K562 (cell line): ENCODE results near the gene TNN.

ENCODE experiments used
- ARID1B ChIP-seq: fragments of 450-650 bp; IDR thresholded peaks from 2 replicates; pipeline ENCODE4 v1.6.1; 2016; ENCODE audit warnings: antibody characterized with exemption, mild to moderate bottlenecking, inconsistent platforms
- CHD2 ChIP-seq: IDR thresholded peaks from 2 replicates; pipeline ENCODE4 v1.6.1; 2011; ENCODE audit warnings: low read depth, low read length
- CTCF ChIP-seq, 3 experiments: IDR thresholded peaks in 2 of 3; conservative IDR thresholded peaks in 1 of 3; 2 replicates each; pipeline ENCODE4 v1.5.1; 2011 to 2012; ENCODE audit warnings: low read length in 3 of 3, mild to moderate bottlenecking in 3 of 3, control low read depth in 2 of 3, improper control_type of control experiment in 1 of 3, inconsistent platforms in 1 of 3, low read depth in 1 of 3, mixed read lengths in 1 of 3, moderate library complexity in 1 of 3; ENCODE audit not compliant: insufficient read depth in 2 of 3
- HEY1 ChIP-seq: fragments of 250-450 bp; sonication (Bioruptor Pico); IDR thresholded peaks from 2 replicates; pipeline ENCODE4 v1.5.0; 2020; ENCODE audit warnings: mild to moderate bottlenecking, moderate library complexity, borderline replicate concordance
- JUND ChIP-seq, 2 experiments: IDR thresholded peaks; 2 replicates in 1 of 2; 3 replicates in 1 of 2; pipeline ENCODE4 v1.6.1; 2011; ENCODE audit warnings: borderline replicate concordance in 2 of 2, low read depth in 2 of 2, low read length in 2 of 2, improper control_type of control experiment in 1 of 2, missing biosample characterization in 1 of 2, missing genetic modification characterization in 1 of 2, missing genetic modification reagents in 1 of 2
- MYC ChIP-seq, 2 experiments: fragments of 250-450 bp in 1 of 2; sonication (Bioruptor Pico) in 1 of 2; IDR thresholded peaks; 2 replicates each; pipeline versions ENCODE4 v1.5.1 to v1.6.1; 2012 to 2021; ENCODE audit warnings: low read depth in 2 of 2, borderline replicate concordance in 1 of 2, improper control_type of control experiment in 1 of 2, low read length in 1 of 2, mild to moderate bottlenecking in 1 of 2, moderate library complexity in 1 of 2
- RAD21 ChIP-seq, 2 experiments: fragments of 250-450 bp in 1 of 2; fragments of 450-650 bp in 1 of 2; sonication (Bioruptor Pico) in 1 of 2; formaldehyde crosslinking in 1 of 2; IDR thresholded peaks in 1 of 2; conservative IDR thresholded peaks in 1 of 2; 2 replicates each; pipeline versions ENCODE4 v1.4.0 to v1.8.0; 2020 to 2022; ENCODE audit warnings: mild to moderate bottlenecking in 2 of 2, moderate library complexity in 1 of 2
- RBM14 ChIP-seq: fragments of 200-400 bp; formaldehyde crosslinking; IDR thresholded peaks from 2 replicates; pipeline ENCODE4 v1.6.1; 2018; ENCODE audit warnings: low read depth, mild to moderate bottlenecking, low read length, moderate library complexity, borderline replicate concordance; ENCODE audit not compliant: insufficient read depth
- SMAD1 ChIP-seq: fragments of 150-350 bp; IDR thresholded peaks from 2 replicates; pipeline ENCODE4 v1.6.1; 2014; ENCODE audit warnings: low read length, low read depth; ENCODE audit not compliant: partially characterized antibody
- SMAD4 ChIP-seq: fragments of 250-450 bp; sonication (Bioruptor Pico); conservative IDR thresholded peaks from 2 replicates; pipeline ENCODE4 v1.8.0; 2021; ENCODE audit warnings: inconsistent platforms, mild to moderate bottlenecking, moderate library complexity
- SMARCA5 ChIP-seq: fragments of 450-650 bp; IDR thresholded peaks from 2 replicates; pipeline ENCODE4 v1.6.1; 2016
- TAF1 ChIP-seq: IDR thresholded peaks from 2 replicates; pipeline ENCODE4 v1.6.1; 2011; ENCODE audit warnings: mild to moderate bottlenecking, low read length, moderate library complexity; ENCODE audit not compliant: insufficient read depth, control insufficient read depth, severe bottlenecking; ENCODE audit errors: extremely low read depth
- ZBTB1 ChIP-seq: sonication (generic); formaldehyde crosslinking; IDR thresholded peaks from 2 replicates; pipeline ENCODE4 v1.8.1; 2023; ENCODE audit warnings: missing genetic modification reagents, low read depth, mild to moderate bottlenecking, borderline replicate concordance
- ZBTB49 ChIP-seq: sonication (generic); formaldehyde crosslinking; IDR thresholded peaks from 2 replicates; pipeline ENCODE4 v1.8.0; 2022; ENCODE audit warnings: missing genetic modification reagents, mild to moderate bottlenecking, borderline replicate concordance

GRCh38 chr1:175071276-175071943 is 3.8 kb downstream of the TNN start:
- TF ChIP-seq CHD2 = no peak
- TF ChIP-seq ZBTB49 (CRISPR knock-in tag) = no peak
- no peak for TF ChIP-seq RAD21 (CRISPR knock-in tag; conservative IDR thresholded peaks at IDR 0.05 in 1 of 2, IDR thresholded peaks at IDR 0.05 in 1 of 2)
- no peak for TF ChIP-seq ZBTB1
- no peak for TF ChIP-seq TAF1
- TF ChIP-seq CTCF (IDR thresholded peaks at IDR 0.05 in 2 of 3, conservative IDR thresholded peaks at IDR 0.05 in 1 of 3; ENCODE audit: insufficient read depth in 2 of 3, low read depth in 1 of 3, low read length in 3 of 3) = no peak
- no peak for TF ChIP-seq ARID1B
- no peak for TF ChIP-seq RBM14
- TF ChIP-seq JUND (IDR thresholded peaks at IDR 0.05; ENCODE audit: borderline replicate concordance, low read depth, low read length) = no peak
- no peak for TF ChIP-seq JUND (tag; IDR thresholded peaks at IDR 0.05; ENCODE audit: borderline replicate concordance, low read depth, low read length)
- no peak for TF ChIP-seq SMAD4 (CRISPR knock-in tag)
- no peak for TF ChIP-seq MYC (IDR thresholded peaks at IDR 0.05; ENCODE audit: low read depth, low read length)
- no peak for TF ChIP-seq MYC (CRISPR knock-in tag; IDR thresholded peaks at IDR 0.05; ENCODE audit: borderline replicate concordance, low read depth)
- TF ChIP-seq SMAD1 = no peak
- TF ChIP-seq HEY1 (CRISPR knock-in tag) = no peak
- TF ChIP-seq SMARCA5 = no peak
